ENCODE data around the gene GUCA1C. TPM values are rescaled to one million over a fixed set of nuclear protein-coding genes. Genes with fewer than 3 reads are reported as not detected.

Gene GUCA1C
- total and polyA plus RNA-seq, 9 of the 15 experiments (the other 6 are each of a cell fraction or from before 2014, with no cell fraction given): not detected

- TF ChIP-seq ZBTB40 (IDR thresholded peaks at IDR 0.05): no peak
- no peak for TF ChIP-seq ZBTB40 (CRISPR knock-in tag; IDR thresholded peaks at IDR 0.05)
- TF ChIP-seq CBFA2T2 (conservative IDR thresholded peaks at IDR 0.05): no peak
- no peak for TF ChIP-seq NCOA4 (IDR thresholded peaks at IDR 0.05; ENCODE audit: partially characterized antibody)
Measured at GRCh38 chr3:108940568-108941263, 13.0 kb downstream of the GUCA1C start (continued).

Measured in K562 (cell line).